NCI-H1417 treated with DMSO at 0.1 percent for 48 hours (cell line): ENCODE data around the gene FBLN1.

Experiments
- DNase-seq: peaks from one replicate; lab custom pipeline; 2025; lab: John Stamatoyannopoulos, UW

Gene FBLN1

GRCh38 chr22:45640941-45641621 lies 138.4 kb downstream of the FBLN1 start:
- DNase-seq = no peak

GRCh38 chr22:45642986-45643385 lies 140.3 kb downstream of the FBLN1 start:
- DNase-seq = no peak

DNA sequence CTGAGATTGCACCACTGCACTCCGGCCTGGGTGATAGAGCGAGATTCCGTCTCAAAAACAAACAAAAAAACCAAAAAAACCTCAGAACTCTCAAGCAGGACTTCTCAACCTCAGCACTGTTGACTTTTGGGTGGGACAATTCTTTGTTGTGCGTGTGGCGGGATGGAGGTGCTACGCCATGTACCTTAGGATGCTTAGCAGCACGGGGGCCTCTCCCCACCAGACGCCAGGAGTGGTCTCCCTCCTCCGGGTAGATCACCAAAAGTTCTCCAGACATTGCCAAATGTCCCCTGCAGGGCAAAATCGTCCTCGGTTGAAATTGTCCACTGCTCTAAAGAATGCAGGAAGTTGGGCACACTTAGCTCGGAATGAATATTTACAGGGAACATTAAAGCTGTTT lies 142.0 kb downstream of the FBLN1 start:
- DNase-seq = no peak

DNA sequence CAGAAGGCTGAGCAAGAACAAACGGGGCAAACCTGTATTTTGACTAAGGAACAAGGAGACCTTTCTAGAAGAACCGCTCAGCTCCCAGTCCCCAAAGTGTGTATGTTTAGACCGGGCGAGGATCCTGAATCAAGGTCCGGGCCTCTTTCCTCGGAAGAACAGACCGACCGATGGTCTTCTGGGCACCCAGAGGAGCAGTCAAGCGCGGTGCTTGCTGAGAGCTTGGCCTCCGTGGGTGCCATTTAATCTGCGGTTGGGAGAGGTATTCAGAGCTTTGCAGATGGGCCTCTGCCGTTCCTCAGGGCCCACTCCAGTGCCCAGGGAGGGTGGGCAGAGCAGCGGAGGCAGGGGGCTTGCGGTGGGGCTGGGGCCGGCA lies 142.5 kb downstream of the FBLN1 start:
- no peak for DNase-seq

DNA sequence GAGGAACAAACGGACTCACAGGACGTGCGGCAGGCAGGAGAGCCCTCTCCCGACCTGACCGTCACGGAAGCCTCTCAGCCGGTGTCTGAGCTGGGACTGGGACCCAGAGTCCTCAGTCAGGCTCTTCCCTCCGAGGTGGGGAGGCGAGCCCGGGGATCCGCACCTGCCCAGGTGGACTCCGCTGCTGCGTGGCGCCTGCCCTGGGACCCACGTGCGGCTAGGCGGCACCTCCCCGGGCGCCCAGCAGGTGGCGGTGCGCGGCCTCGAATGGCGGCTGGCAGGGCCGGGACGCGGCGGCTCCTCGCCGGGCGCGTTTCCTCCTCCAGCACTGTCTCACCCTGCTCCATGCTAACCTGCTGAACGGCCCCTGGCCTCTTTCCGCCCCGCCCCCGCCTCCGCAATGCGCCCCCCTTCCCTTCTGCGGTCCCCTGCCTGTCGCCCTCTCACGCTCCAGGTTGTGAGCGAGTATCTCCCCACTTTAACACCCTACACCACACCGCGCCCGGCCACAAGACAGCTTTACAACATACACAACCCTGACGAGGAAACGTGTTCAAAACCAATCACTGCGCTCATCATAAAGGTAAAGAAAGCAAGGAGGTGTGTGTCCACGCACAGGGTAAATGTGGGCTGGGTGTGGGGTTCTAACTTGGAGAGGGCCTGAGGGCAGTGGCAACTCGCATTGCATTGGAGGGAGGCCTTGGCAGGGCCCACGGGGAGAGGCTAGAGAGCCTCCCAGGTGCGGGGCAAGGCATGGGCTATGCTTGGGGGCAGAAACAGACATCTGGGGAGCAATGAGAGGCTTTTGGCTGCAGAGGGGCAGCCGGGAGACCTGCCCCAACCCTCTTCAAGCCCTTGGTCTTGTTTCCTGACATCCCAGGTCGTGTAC lies 143.1 kb downstream of the FBLN1 start:
- DNase-seq = no peak

- no peak for DNase-seq
Measured at GRCh38 chr22:45647532-45648225, 145.0 kb downstream of the FBLN1 start.

DNA sequence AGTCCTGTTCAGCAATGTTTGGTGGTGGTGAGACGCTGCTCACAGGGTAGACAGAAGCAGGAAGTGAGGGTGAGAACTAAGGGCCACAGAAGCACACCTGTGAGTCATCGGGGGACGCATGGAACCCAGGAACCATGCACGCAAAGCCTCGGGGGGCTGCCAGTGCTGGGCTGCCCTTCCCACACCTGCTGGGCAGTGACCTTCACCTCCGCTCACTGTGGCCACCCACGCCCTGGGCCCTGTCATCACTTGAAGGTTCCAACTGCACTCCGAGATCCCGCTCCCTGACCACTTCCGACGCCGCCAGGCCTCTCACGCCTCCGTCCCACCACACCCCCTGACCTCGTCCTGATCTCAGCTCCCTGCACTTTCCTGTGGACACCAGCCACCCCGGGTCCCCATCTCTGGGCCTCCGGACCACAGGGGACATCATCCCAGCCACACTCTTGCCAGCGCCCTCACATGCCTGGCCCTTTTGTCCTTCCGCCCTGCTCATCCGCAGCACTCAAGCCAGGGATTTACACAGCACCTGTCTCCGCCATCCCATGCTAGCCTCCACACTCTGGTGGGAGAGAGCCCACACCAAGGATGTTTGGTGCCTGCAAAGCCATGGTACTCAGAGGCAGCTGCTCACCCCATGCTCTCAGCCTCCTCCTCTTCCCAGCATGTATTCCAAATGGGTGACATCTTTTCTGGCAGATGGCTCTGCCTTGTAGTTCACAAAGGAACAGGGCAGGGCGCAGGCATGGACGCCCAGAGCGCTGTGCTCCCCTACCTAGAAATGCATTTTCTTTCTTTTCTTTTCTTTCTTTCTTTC lies 145.8 kb downstream of the FBLN1 start:
- DNase-seq = no peak

- no peak for DNase-seq
Measured at GRCh38 chr22:45649809-45650208, 147.1 kb downstream of the FBLN1 start.

- no peak for DNase-seq
Measured at GRCh38 chr22:45650721-45651120, 148.0 kb downstream of the FBLN1 start.
